Mononuclear cell (primary cell): ENCODE results near the gene CHMP3. TPM values are rescaled to one million over a fixed set of nuclear protein-coding genes. Genes with fewer than 3 reads are reported as not detected.

ENCODE experiments used
- H3K27me3 ChIP-seq: 2 replicates; pipeline ENCODE4 v1.6.0; 2011; ENCODE audit warnings: low read length, control low read depth; ENCODE audit not compliant: insufficient read depth
- H3K4me1 ChIP-seq: 2 replicates; pipeline ENCODE4 v1.5.1; 2011; ENCODE audit warnings: mild to moderate bottlenecking, low read length, control low read depth; ENCODE audit not compliant: insufficient read depth
- H3K4me3 ChIP-seq: 2 replicates; pipeline ENCODE4 v1.5.1; 2011; ENCODE audit warnings: mild to moderate bottlenecking, low read length, moderate library complexity
- H3K9me3 ChIP-seq: 2 replicates; pipeline ENCODE4 v1.5.1; 2011; ENCODE audit warnings: low read depth, mild to moderate bottlenecking, control low read depth, low read length
- total RNA-seq: library from RNA; depleted of rRNA; stranded (reverse); fragments of >200 nt; gene quantifications from one replicate; pipeline ENCODE4 v1.2.3, GENCODE V29; 2012

CHMP3 gene
- total RNA-seq, 1 donor, result 57.7 TPM

DNA sequence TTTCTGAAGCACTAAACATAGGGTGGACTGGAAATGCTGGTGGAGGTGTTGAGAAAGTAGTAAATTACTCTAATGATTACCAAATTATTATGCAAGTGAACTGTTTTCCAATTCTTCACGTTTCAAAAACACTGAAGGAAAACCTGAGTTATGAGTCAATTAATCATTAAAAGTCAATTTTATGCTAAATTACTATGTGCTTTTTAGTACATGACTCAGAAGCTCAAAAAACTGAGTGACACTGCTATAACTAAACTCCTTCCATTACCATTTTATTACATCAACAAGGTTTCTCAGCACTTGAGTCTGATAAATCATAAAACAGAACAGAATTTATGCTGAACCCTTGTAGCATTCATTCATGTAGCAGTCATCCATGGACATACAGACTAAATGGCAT lies 20.4 kb downstream of the CHMP3 start:
- no peaks in the 10 kb centered on the region for H3K27me3 ChIP-seq
- H3K4me1 ChIP-seq, result no peaks in the 10 kb centered on the region
- no peak overlapping the region for H3K4me3 ChIP-seq
- H3K9me3 ChIP-seq, result peaks cover 7% of the 10 kb centered on the region

DNA sequence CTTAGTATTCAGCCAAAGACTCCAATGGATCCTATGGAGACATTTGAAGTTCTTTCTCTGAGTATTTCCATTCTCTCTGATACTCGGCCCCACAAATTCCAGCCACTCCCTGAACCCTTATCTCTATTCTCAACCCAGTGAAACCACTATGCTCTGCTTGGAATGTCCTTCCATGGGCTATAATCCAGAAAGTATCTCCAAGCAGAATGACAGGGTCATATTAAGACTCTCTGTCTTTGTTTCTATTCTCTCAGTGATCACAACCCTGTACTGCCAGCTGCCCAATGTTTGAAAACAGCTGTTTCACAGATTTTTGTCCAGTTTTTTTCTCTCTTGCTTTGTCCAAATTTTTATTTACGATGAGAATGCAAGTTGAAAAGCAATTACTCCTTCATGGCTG lies 21.9 kb downstream of the CHMP3 start:
- no peaks in the 10 kb centered on the region for H3K4me1 ChIP-seq
- H3K9me3 ChIP-seq, result no peaks in the 10 kb centered on the region
- no peak overlapping the region for H3K4me3 ChIP-seq
- no peaks in the 10 kb centered on the region for H3K27me3 ChIP-seq

DNA sequence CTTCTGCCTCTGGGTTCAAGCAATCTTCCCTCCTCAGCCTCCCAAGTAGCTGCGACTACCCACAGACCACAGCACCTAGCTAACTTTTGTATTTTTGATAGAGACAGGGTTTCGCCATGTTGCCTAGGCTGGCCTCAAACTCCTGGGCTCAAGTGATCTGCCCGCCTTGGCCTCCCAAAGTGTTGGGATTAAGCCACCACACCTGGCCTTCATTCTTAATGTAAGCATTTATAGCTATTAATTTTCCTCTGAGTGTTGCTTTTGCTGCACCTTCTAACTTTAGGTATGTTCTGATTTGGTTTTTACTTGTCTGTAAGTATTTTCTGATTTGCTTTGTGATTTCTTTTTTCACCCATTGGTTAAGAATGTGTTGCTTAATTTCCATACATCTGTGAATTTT lies 29.7 kb downstream of the CHMP3 start:
- no peak overlapping the region for H3K4me3 ChIP-seq
- H3K27me3 ChIP-seq, result no peaks in the 10 kb centered on the region
- H3K4me1 ChIP-seq, result no peaks in the 10 kb centered on the region
- H3K9me3 ChIP-seq, result peaks cover 8% of the 10 kb centered on the region

DNA sequence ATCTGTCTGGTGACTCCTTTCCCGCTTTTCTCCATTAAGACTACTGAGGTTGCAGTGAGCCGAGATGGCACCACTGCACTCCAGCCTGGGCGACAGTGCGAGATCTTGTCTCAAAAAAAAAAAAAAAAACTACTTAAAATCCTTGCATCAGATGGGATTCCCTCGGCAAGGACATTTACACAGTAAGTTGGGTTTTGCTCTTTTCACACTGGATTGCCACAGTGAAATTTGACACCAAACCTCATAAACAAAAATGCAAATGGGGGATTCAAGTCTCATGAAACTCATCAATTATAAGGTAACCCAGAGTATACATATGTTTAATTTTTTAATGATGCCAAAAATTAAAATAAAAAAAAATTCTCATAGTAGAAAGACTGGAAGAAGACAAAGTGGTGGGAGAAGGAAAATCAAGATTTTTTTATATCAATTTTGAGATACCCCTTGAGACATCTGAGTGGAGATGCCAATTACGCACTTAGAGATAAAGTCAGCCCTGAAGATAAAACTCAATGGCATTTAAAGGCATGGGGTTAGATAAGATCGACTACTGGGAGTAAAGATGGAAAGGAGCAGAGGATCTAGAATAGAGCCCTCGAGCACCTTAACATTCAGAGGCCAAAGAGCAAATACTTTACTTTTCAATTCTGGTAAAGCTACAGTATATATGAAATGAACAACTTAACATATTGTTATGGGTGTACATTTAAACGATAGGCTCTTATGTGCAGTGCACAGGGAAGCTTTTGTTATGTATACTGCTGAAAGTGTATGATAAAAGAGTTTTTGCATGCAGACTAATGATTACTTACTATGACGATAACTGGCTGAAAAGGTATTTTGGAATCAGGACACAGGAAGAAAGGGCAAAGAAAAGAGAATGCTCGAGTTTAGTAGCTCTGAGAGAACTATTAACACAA lies 37.6 kb downstream of the CHMP3 start:
- H3K4me3 ChIP-seq, result no peak overlapping the region
- H3K4me1 ChIP-seq, result no peaks in the 10 kb centered on the region
- no peaks in the 10 kb centered on the region for H3K9me3 ChIP-seq
- H3K27me3 ChIP-seq, result no peaks in the 10 kb centered on the region

DNA sequence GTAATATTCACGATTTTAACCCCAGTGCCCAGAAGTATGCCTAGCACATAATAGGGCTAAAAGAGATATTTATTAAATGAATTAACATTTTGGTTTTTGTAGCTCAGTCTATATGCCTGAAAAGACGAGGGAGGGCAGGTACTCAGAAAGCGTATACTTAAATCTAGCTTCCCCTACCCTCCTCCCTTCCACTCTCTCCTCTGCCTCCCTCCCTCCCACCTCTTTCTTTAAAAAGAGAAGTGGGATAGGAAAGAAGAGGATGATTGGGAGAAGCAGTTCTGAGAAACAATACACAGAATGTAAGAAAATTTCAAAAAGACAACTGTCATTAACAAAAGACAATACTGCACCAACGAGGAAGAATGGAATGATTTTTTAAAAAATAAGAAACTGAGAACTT lies 39.8 kb downstream of the CHMP3 start:
- Histone ChIP-seq H3K4me1 (no peaks in the 10 kb centered on the region), H3K27me3 (no peaks in the 10 kb centered on the region), H3K9me3 (peaks cover 9% of the 10 kb centered on the region), H3K4me3 (no peak overlapping the region)

DNA sequence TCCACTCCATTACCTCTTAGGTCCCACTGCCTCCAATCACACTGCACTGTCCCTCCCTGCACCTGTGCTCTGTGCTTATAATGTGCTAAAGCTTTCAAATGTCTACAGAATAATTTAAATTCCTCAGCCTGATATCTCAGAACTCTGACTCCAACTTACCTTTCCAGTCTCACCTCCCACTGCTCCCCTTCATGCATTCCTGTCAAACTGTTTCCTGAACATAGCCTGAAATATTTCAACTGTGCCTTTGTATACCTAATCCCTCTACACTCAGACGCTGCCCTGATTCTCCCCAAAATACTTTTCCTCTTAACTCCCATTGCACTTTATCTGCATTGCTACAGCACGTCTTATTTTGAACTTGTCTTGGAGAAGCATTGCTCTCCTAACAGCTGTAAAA lies 40.5 kb downstream of the CHMP3 start:
- Histone ChIP-seq H3K4me3 (no peak overlapping the region), H3K4me1 (no peaks in the 10 kb centered on the region), H3K9me3 (peaks cover 9% of the 10 kb centered on the region), H3K27me3 (no peaks in the 10 kb centered on the region)

DNA sequence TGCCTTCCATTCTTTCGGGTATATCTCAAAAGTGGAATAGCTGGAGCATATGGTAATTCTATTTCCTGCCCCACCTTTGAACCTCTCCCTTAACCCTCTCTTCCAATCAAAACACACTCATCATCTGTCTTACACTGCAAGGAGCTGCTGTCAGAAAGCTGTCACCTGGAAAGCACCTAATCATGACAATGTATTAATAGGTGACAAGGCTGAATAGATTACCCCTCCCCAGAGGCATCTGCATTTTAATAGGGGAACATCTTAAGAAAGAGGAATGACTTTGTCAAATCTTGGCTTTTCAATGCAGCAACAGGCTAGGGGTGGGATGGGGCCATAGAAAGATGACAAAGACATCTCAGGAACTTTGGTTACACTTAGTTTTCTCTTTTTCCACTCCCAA lies 41.3 kb downstream of the CHMP3 start:
- Histone ChIP-seq H3K9me3 (peaks cover 9% of the 10 kb centered on the region), H3K4me3 (no peak overlapping the region), H3K27me3 (no peaks in the 10 kb centered on the region), H3K4me1 (no peaks in the 10 kb centered on the region)

DNA sequence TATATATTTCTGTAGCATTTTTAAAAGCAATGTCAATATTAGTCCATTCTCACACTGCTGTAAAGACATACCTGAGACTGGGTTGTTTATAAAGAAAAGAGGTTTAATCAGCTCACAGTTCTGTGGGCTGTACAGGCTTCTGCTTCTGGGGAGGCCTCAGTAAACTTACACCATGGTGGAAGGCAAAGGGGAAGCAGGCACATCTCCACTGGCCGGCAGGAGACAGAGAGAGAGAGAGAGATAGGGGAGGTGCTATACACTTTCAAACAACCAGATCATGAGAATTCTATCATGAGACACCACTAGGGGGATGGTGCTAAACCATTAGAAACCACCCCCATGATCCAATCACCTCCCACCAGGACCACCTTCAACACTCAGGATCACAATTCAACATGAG lies 43.1 kb downstream of the CHMP3 start:
- H3K4me1 ChIP-seq, result no peaks in the 10 kb centered on the region
- H3K4me3 ChIP-seq, result no peak overlapping the region
- H3K27me3 ChIP-seq, result no peaks in the 10 kb centered on the region
- peaks cover 9% of the 10 kb centered on the region for H3K9me3 ChIP-seq

DNA sequence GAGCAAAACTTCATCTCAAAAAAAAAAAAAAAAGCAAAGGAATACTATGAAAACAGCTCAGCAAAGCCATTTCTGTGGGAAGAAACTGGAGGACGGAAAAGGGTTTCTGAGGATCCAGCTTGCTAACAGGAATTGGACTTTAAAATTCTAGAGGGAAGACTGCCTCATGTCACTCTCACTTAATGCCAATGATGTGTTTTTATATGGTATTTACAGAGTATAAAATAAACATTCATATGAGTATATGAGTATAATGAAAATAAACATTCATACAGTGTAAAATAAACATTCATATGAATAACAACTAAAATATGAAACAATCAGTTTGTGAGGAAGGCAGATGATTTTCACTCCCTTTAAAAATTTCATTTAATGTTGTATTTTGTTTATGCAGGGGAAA lies 43.9 kb downstream of the CHMP3 start:
- no peak overlapping the region for H3K4me3 ChIP-seq
- peaks cover 9% of the 10 kb centered on the region for H3K9me3 ChIP-seq
- no peaks in the 10 kb centered on the region for H3K4me1 ChIP-seq
- H3K27me3 ChIP-seq, result no peaks in the 10 kb centered on the region

DNA sequence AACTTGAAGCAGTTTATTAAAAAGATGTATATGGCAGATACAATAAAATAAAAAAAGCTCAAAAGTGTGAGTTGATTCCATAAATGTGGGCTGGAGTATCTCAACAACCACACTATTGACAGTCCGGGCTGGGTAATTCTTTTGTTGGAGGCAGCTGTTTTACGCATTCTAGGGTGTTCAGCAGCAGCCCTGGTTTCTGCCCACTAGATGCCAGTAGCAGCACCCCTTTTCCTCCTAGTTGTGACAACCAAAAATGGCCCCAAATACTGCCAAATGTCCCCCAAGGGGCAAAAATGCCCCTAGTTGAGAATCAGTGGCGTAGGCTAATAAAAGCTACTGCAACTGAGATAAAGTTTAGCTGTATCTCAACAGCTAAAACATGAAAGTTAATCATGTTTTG lies 44.8 kb downstream of the CHMP3 start:
- Histone ChIP-seq H3K9me3 (peaks cover 9% of the 10 kb centered on the region), H3K27me3 (no peaks in the 10 kb centered on the region), H3K4me1 (no peaks in the 10 kb centered on the region), H3K4me3 (no peak overlapping the region)

DNA sequence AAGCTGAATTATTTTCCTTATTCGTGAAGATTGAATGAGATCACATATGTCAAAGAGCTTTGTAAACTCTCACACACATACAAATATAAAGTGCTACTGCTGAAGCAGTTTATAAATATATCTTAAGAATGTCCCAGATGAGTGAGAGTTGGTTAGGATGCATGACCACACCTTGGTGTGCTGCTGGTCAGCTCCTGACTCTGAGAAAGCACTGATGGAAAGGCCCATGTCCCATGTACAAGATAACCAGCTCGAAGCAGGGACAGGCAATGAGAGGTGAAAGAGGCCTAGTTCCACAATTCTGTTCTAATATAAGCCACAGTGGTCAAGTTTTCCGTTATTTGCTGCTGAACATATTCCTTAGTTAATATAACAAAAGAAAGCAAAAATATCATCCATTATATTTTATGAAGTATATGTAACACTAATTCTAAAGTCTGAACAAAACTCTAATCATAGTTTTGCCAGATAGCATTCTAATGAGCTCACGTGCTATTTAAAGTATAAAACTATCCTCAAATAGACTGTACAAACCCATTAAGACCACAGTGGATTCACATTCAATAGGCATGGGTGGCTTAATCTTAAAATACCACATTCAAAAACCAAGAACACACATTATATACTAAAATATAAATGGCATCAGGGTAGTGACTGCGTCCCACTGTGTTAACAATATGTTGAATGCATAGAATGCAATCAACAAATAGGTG lies 49.1 kb downstream of the CHMP3 start:
- no peak overlapping the region for H3K4me3 ChIP-seq

DNA sequence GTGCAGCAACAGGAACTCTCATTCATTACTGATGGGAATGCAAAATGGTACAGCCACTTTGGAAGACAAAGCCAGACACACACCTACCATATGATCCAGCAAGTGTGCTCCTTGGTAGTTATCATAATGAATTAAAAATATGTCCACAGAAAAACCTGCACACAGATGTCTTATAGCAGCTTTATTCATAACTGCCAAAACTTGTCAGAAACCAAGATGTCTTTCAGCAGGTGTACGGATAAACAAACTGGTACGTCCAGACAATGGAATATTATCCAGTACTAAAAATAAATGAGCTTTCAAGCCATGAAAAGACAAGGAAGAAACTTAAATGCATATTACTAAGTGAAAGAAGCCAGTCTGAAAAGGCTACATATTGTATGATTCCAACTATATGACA lies 50.4 kb downstream of the CHMP3 start:
- Histone ChIP-seq H3K4me3 (no peak overlapping the region), H3K27me3 (no peaks in the 10 kb centered on the region), H3K4me1 (no peaks in the 10 kb centered on the region), H3K9me3 (no peaks in the 10 kb centered on the region)

More for the DNA sequence above, 49.1 kb downstream of the CHMP3 start:
- no peaks in the 10 kb centered on the region for H3K9me3 ChIP-seq
- H3K27me3 ChIP-seq, result no peaks in the 10 kb centered on the region
- no peaks in the 10 kb centered on the region for H3K4me1 ChIP-seq

DNA sequence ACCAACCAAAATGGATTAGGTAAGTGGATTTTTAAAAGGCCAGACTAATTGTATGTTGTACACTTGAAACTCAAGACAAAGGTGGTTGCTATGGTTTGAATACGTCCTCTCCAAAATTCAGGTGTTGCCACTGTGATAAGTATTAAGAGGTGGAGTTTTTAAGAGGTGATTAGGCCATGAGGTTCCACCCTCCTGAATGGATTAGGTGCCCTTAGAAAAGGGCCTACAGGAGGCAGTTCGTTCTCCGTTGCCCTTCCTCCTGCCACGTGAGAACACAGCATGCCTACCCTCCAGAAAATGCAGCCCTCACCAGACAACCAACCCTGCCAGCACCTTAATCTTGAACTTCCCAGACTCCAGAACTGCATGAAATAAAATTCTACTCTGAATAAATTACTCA lies 51.2 kb downstream of the CHMP3 start:
- Histone ChIP-seq H3K4me1 (no peaks in the 10 kb centered on the region), H3K9me3 (no peaks in the 10 kb centered on the region), H3K4me3 (no peak overlapping the region), H3K27me3 (no peaks in the 10 kb centered on the region)

DNA sequence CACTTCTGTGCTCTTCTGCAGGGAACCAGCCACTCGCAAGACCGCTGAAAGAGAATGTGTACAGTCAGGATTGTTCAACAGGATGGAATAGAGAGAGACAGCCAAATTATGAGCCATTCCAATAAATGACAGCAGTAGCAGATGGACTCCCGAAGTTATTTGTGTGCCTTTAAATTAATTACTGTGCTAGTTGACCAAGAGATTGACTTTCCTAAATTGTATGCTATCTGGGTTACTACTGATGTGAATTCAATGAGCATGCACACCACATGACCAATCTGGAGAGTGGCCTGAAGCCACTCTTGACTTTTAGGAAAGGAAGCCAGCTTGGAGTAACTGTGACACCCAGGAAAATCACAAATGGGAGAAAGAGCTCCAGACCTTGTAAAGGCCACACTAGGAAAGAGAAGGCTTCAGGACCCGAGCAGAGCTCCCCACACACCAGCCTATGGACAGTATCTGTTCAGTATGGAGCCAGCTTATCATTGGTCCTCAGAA lies 52.8 kb downstream of the CHMP3 start:
- no peaks in the 10 kb centered on the region for H3K4me1 ChIP-seq
- no peaks in the 10 kb centered on the region for H3K27me3 ChIP-seq
- H3K9me3 ChIP-seq, result no peaks in the 10 kb centered on the region
- H3K4me3 ChIP-seq, result no peak overlapping the region

DNA sequence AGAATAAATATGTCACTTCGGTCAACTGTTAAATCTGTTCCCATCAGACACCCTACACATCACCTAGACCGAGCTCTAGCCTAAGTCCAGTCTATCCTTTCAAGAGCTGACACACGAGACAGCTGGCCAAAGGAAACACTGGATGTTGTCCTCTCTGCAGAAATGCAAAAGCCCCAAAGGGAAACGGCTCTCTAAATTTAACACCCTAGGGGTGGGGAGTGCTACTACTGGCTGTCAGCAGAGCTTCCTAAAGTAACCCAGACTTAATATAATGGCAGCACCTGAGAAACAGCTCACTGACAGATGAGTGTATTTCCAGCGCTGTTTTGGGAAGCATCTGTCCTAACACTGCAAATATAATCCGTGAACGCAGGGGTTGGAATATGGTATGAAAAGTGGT lies 55.6 kb downstream of the CHMP3 start:
- Histone ChIP-seq H3K4me3 (no peak overlapping the region), H3K4me1 (no peaks in the 10 kb centered on the region), H3K9me3 (no peaks in the 10 kb centered on the region), H3K27me3 (no peaks in the 10 kb centered on the region)
